Suppressor macrophage treated with lipopolysaccharide for 4 hours (primary cell): Measurements from ENCODE around the gene CADM1.

Experiments
- DNase-seq: peaks from one replicate; pipeline ENCODE4 v3.0.0-alpha.2; 2020

The CADM1 gene

GRCh38 chr11:115313224-115313838 is 190.9 kb downstream of the CADM1 start:
- no peak for DNase-seq

GRCh38 chr11:115311949-115312348 is 192.3 kb downstream of the CADM1 start:
- no peak for DNase-seq

- DNase-seq = no peak
Measured at GRCh38 chr11:115306689-115307088, 197.5 kb downstream of the CADM1 start.

GRCh38 chr11:115304774-115305472 is 199.3 kb downstream of the CADM1 start:
- DNase-seq = no peak

GRCh38 chr11:115303929-115304531 is 200.2 kb downstream of the CADM1 start:
- DNase-seq = no peak

GRCh38 chr11:115302946-115303703 is 201.1 kb downstream of the CADM1 start:
- no peak for DNase-seq

GRCh38 chr11:115300660-115301428 is 203.4 kb downstream of the CADM1 start:
- no peak for DNase-seq

- DNase-seq = no peak
Measured at GRCh38 chr11:115298300-115299012, 205.8 kb downstream of the CADM1 start.

GRCh38 chr11:115297330-115297729 is 206.9 kb downstream of the CADM1 start:
- no peak for DNase-seq

GRCh38 chr11:115291325-115291724 is 212.9 kb downstream of the CADM1 start:
- no peak for DNase-seq

- no peak for DNase-seq
Measured at GRCh38 chr11:115290893-115291292, 213.3 kb downstream of the CADM1 start.

GRCh38 chr11:115290479-115290878 is 213.7 kb downstream of the CADM1 start:
- no peak for DNase-seq

GRCh38 chr11:115287266-115287665 is 216.9 kb downstream of the CADM1 start:
- no peak for DNase-seq

GRCh38 chr11:115286614-115287013 is 217.6 kb downstream of the CADM1 start:
- no peak for DNase-seq

- no peak for DNase-seq
Measured at GRCh38 chr11:115284773-115285172, 219.4 kb downstream of the CADM1 start.

- no peak for DNase-seq
Measured at GRCh38 chr11:115282923-115283322, 221.3 kb downstream of the CADM1 start.

GRCh38 chr11:115280775-115281174 is 223.4 kb downstream of the CADM1 start:
- no peak for DNase-seq

GRCh38 chr11:115279813-115280761 is 224.1 kb downstream of the CADM1 start:
- DNase-seq = no peak

GRCh38 chr11:115276799-115277198 is 227.4 kb downstream of the CADM1 start:
- DNase-seq = no peak

GRCh38 chr11:115276191-115276590 is 228.0 kb downstream of the CADM1 start:
- no peak for DNase-seq

- peak; percentile 1 for DNase-seq
Measured at GRCh38 chr11:115275045-115275444, 229.2 kb downstream of the CADM1 start.
